PC-3 (cell line): Measurements from ENCODE around the gene TNFAIP8. TPM values are rescaled to one million over a fixed set of nuclear protein-coding genes. Genes with fewer than 3 reads are reported as not detected.

ENCODE experiments used
- ATAC-seq: fragments of 200-7000 bp; cut with Tn5 transposase; 2 replicates; pipeline ENCODE4 v1.9.1; 2020; ENCODE audit warnings: mild to moderate bottlenecking, moderate library complexity
- BruUV-seq: library from RNA; stranded (reverse); fragments of 400-500 nt; replicated peaks from 2 replicates; lab custom pipeline; 2021; lab: Mats Ljungman, UMichigan
- CTCF ChIA-PET: fragments of 300-600 bp; sonication (Branson Sonifier 250); formaldehyde crosslinking; loops from one replicate; lab custom pipeline; 2022; ENCODE audit warnings: antibody characterized with exemption; lab: Charles Lee
- POLR2A ChIA-PET: fragments of 300-600 bp; sonication (Branson Sonifier 250); formaldehyde crosslinking; loops from one replicate; lab custom pipeline; 2022; ENCODE audit warnings: antibody characterized with exemption; ENCODE audit not compliant: unreplicated experiment; lab: Charles Lee
- DNase-seq: peaks from one replicate; pipeline ENCODE4 v3.0.0-alpha.2; 2015
- H2AFZ ChIP-seq: fragments of 300-600 bp; sonication (generic); 2 replicates; pipeline ENCODE4 v1.6.0; 2016; ENCODE audit warnings: antibody characterized with exemption, low read length
- H3F3A ChIP-seq: fragments of 300-600 bp; sonication (generic); one replicate; pipeline ENCODE4 v1.6.0; 2017; ENCODE audit warnings: antibody characterized with exemption, low read length, control low read depth, mild to moderate bottlenecking; ENCODE audit not compliant: unreplicated experiment
- H3K27ac ChIP-seq: fragments of 300-600 bp; sonication (generic); 2 replicates; pipeline ENCODE4 v1.5.1; 2016; ENCODE audit warnings: mild to moderate bottlenecking, low read length
- H3K27me3 ChIP-seq: fragments of 300-600 bp; sonication (generic); 2 replicates; pipeline ENCODE4 v1.6.1; 2016; ENCODE audit warnings: low read length, mixed read lengths
- H3K36me3 ChIP-seq: fragments of 300-600 bp; sonication (generic); 2 replicates; pipeline ENCODE4 v1.6.1; 2016; ENCODE audit warnings: low read depth, mixed run types, low read length, mixed read lengths
- H3K4me1 ChIP-seq: fragments of 300-600 bp; sonication (generic); 2 replicates; pipeline ENCODE4 v1.5.1; 2016; ENCODE audit warnings: low read length; ENCODE audit not compliant: insufficient read depth
- H3K4me2 ChIP-seq: fragments of 300-600 bp; sonication (generic); 2 replicates; pipeline ENCODE4 v1.6.0; 2016; ENCODE audit warnings: low read length
- H3K4me3 ChIP-seq: fragments of 300-600 bp; sonication (generic); 2 replicates; pipeline ENCODE4 v1.5.1; 2016; ENCODE audit warnings: mild to moderate bottlenecking, low read length, mixed read lengths
- H3K79me2 ChIP-seq: fragments of 300-600 bp; sonication (generic); 2 replicates; pipeline ENCODE4 v1.6.1; 2017; ENCODE audit warnings: low read length, mixed read lengths
- H3K9ac ChIP-seq: fragments of 300-600 bp; sonication (generic); 2 replicates; pipeline ENCODE4 v1.6.0; 2016; ENCODE audit warnings: mild to moderate bottlenecking, low read length
- H3K9me2 ChIP-seq: fragments of 300-600 bp; sonication (generic); replicated peaks from 2 replicates; pipeline ENCODE4 v1.6.1; 2016; ENCODE audit warnings: mixed run types, low read length, mixed read lengths
- H3K9me3 ChIP-seq: fragments of 300-600 bp; sonication (generic); 2 replicates; pipeline ENCODE4 v1.6.1; 2016; ENCODE audit warnings: low read length, mixed read lengths
- H4K20me1 ChIP-seq: fragments of 300-600 bp; sonication (generic); 2 replicates; pipeline ENCODE4 v1.6.1; 2016; ENCODE audit warnings: low read length, mixed read lengths
- CTCF ChIP-seq: fragments of 300-600 bp; sonication (generic); conservative IDR thresholded peaks from 2 replicates; pipeline ENCODE4 v1.5.1; 2017; ENCODE audit warnings: antibody characterized with exemption, low read depth, mild to moderate bottlenecking, low read length
- EZH2 ChIP-seq: fragments of 300-600 bp; sonication (generic); IDR thresholded peaks from one replicate; pipeline ENCODE4 v1.6.1; 2017; ENCODE audit warnings: antibody characterized with exemption, mild to moderate bottlenecking, low read length; ENCODE audit not compliant: unreplicated experiment
- EZH2phosphoT487 ChIP-seq: fragments of 300-600 bp; sonication (generic); IDR thresholded peaks from 2 replicates; pipeline ENCODE4 v1.6.1; 2018; ENCODE audit warnings: mild to moderate bottlenecking, antibody characterized with exemption, low read length, borderline replicate concordance
- intact Hi-C: fragments of 100-400 bp; cut with micrococcal nuclease; formaldehyde crosslinking; loops from 2 replicates; pipeline ENCODE4 v1.9.0; 2023
- total RNA-seq: library from RNA; depleted of rRNA; stranded (reverse); fragments of >200 nt; gene quantifications from 2 replicates; pipeline ENCODE4 v1.2.3, GENCODE V29; 2014

The TNFAIP8 gene
- total RNA-seq, 1 experiment from 2014 or later: 20.0 TPM

GRCh38 chr5:119340597-119341218 lies 15.1 kb upstream of the TNFAIP8 start:
- ATAC-seq (no peak), DNase-seq (no peak)
- no peak overlapping the region for H3K4me3 ChIP-seq
- H3K4me2 ChIP-seq: no peak overlapping the region
- H3K36me3 ChIP-seq: no peaks in the 10 kb centered on the region
- TF ChIP-seq CTCF (no peak), EZH2phosphoT487 (no peak), EZH2 (no peak)
- no peaks in the 10 kb centered on the region for H3K9me3 ChIP-seq
- H3K9me2 ChIP-seq: no peaks in the 10 kb centered on the region
- intact Hi-C loops: no loop called here
- no peak overlapping the region for H3K27ac ChIP-seq
- no TSS peak for BruUV-seq
- no peaks in the 10 kb centered on the region for H3K27me3 ChIP-seq
- no peaks in the 10 kb centered on the region for H3K79me2 ChIP-seq
- H2AFZ ChIP-seq: no peak overlapping the region
- H3K9ac ChIP-seq: no peak overlapping the region
- H3F3A ChIP-seq: no peaks in the 10 kb centered on the region
- CTCF ChIA-PET: no interaction called here
- POLR2A ChIA-PET: no interaction called here
- H3K4me1 ChIP-seq: no peaks in the 10 kb centered on the region
- no peaks in the 10 kb centered on the region for H4K20me1 ChIP-seq

GRCh38 chr5:119341452-119342349 lies 14.1 kb upstream of the TNFAIP8 start:
- ATAC-seq (no peak), DNase-seq (no peak)
- Histone ChIP-seq H3K9me2 (no peaks in the 10 kb centered on the region), H3K4me1 (no peaks in the 10 kb centered on the region), H3K27me3 (no peaks in the 10 kb centered on the region), H3K4me2 (no peak overlapping the region), H3K79me2 (no peaks in the 10 kb centered on the region), H3K9ac (no peak overlapping the region), H3K4me3 (no peak overlapping the region), H2AFZ (no peak overlapping the region), H4K20me1 (no peaks in the 10 kb centered on the region), H3F3A (no peaks in the 10 kb centered on the region), H3K9me3 (no peaks in the 10 kb centered on the region), H3K27ac (no peak overlapping the region), H3K36me3 (no peaks in the 10 kb centered on the region)
- TF ChIP-seq EZH2: no peak
- no peak for TF ChIP-seq EZH2phosphoT487
- no peak for TF ChIP-seq CTCF
- BruUV-seq: no TSS peak
- intact Hi-C loops: no loop called here
- ChIA-PET POLR2A (interaction anchor here (0.5 kb wide), 1 partner anchor 18 kb away, joined by 4 read pairs; no protein-coding TSS in a partner anchor), CTCF (interaction anchor here (0.6 kb wide), 1 partner anchor 17 kb away, joined by 3 read pairs; no protein-coding TSS in a partner anchor)
